Stomach (tissue), 4 donors: ENCODE results near the gene HLCS.

Experiments
- POLR2A ChIP-seq, 4 donors: fragments of 450-650 bp; IDR thresholded peaks; one replicate each; pipeline ENCODE4 v1.6.1; 2016; ENCODE audit warnings: antibody characterized with exemption in 4 of 4, control low read depth in 2 of 4, mild to moderate bottlenecking in 1 of 4, moderate library complexity in 1 of 4
- TF ChIP-seq, protein P1 (sequence below), 7 experiments: fragments of 450-650 bp in 4 of 7; fragments of 200-600 bp in 3 of 7; sonication (generic) in 3 of 7; IDR thresholded peaks; one replicate each; pipeline ENCODE4 v1.5.1; 2016 to 2019; ENCODE audit warnings: antibody characterized with exemption in 7 of 7, control low read depth in 2 of 7, mild to moderate bottlenecking in 1 of 7

DNA sequence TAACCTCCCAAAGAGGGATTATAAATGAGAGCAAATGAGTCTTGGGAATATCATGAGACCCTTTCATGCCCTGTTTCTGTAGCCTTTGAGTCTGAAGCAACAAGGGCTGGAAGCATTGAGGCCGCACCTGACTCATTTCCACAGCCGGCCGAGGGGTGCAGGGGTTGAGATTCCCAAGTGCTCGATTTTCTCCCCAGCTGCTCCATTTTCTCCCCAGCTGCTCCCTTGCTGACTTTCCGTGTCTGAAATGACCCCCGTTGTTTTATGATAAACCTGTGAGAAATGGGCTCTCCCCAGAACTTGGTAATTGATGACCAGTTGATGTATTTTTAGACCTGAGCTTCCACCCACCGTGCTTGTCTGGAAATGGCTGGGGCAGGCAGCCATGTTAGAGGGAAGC, 244.7 kb downstream of the HLCS start:
- no peak for TF ChIP-seq POLR2A (IDR thresholded peaks at IDR 0.05)
- TF ChIP-seq, protein P1, sequence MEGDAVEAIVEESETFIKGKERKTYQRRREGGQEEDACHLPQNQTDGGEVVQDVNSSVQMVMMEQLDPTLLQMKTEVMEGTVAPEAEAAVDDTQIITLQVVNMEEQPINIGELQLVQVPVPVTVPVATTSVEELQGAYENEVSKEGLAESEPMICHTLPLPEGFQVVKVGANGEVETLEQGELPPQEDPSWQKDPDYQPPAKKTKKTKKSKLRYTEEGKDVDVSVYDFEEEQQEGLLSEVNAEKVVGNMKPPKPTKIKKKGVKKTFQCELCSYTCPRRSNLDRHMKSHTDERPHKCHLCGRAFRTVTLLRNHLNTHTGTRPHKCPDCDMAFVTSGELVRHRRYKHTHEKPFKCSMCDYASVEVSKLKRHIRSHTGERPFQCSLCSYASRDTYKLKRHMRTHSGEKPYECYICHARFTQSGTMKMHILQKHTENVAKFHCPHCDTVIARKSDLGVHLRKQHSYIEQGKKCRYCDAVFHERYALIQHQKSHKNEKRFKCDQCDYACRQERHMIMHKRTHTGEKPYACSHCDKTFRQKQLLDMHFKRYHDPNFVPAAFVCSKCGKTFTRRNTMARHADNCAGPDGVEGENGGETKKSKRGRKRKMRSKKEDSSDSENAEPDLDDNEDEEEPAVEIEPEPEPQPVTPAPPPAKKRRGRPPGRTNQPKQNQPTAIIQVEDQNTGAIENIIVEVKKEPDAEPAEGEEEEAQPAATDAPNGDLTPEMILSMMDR (IDR thresholded peaks at IDR 0.05) = no peak
